OCI-LY1 (cell line): Measurements from ENCODE around the gene PASD1.
"Not testable (repeated sequence)": the region's sequence is repeated elsewhere in the genome, so short reads cannot be mapped to it uniquely, and the experiment has no call there.

Source experiments
- H2AFZ ChIP-seq: fragments of 200-600 bp; sonication (generic), shearing (Covaris generic); 2 replicates; pipeline ENCODE4 v1.6.0; 2014; ENCODE audit warnings: antibody characterized with exemption, mild to moderate bottlenecking, low read length
- H3F3A ChIP-seq: fragments of 200-600 bp; sonication (generic), shearing (Covaris generic); 2 replicates; pipeline ENCODE4 v1.6.0; 2014; ENCODE audit warnings: mild to moderate bottlenecking, antibody characterized with exemption, low read length, moderate library complexity; ENCODE audit not compliant: insufficient read depth
- H3K27ac ChIP-seq: fragments of 200-600 bp; sonication (generic); 2 replicates; pipeline ENCODE4 v1.5.1; 2014; ENCODE audit warnings: low read length, mixed run types, mild to moderate bottlenecking, low read depth; ENCODE audit not compliant: poor library complexity, severe bottlenecking
- H3K27me3 ChIP-seq: fragments of 200-600 bp; sonication (generic); 2 replicates; pipeline ENCODE4 v1.6.0; 2014; ENCODE audit warnings: antibody characterized with exemption, mild to moderate bottlenecking, low read length, moderate library complexity; ENCODE audit not compliant: insufficient read depth
- H3K36me3 ChIP-seq: fragments of 200-600 bp; sonication (generic); 2 replicates; pipeline ENCODE4 v1.6.1; 2014; ENCODE audit warnings: mild to moderate bottlenecking, antibody characterized with exemption, low read length, moderate library complexity, mixed read lengths; ENCODE audit not compliant: insufficient read depth
- H3K4me1 ChIP-seq: fragments of 200-600 bp; sonication (generic); 2 replicates; pipeline ENCODE4 v1.5.1; 2014; ENCODE audit warnings: mild to moderate bottlenecking, low read length, moderate library complexity; ENCODE audit not compliant: insufficient read depth, severe bottlenecking
- H3K4me2 ChIP-seq: fragments of 200-600 bp; sonication (generic), shearing (Covaris generic); 2 replicates; pipeline ENCODE4 v1.6.1; 2014; ENCODE audit warnings: low read length
- H3K4me3 ChIP-seq: fragments of 200-600 bp; sonication (generic); 2 replicates; pipeline ENCODE4 v1.5.1; 2014; ENCODE audit warnings: low read length, low read depth, mild to moderate bottlenecking, mixed read lengths; ENCODE audit not compliant: poor library complexity, severe bottlenecking
- H3K79me2 ChIP-seq: fragments of 200-600 bp; shearing (Covaris generic); 2 replicates; pipeline ENCODE4 v1.6.1; 2016; ENCODE audit warnings: mixed run types, low read length, mixed read lengths; ENCODE audit not compliant: insufficient read depth
- H3K9ac ChIP-seq: fragments of 200-600 bp; sonication (generic), shearing (Covaris generic); 2 replicates; pipeline ENCODE4 v1.6.1; 2014; ENCODE audit warnings: mild to moderate bottlenecking, low read length, mixed read lengths
- H3K9me2 ChIP-seq: fragments of 200-600 bp; sonication (generic), shearing (Covaris generic); 2 replicates; pipeline ENCODE4 v1.6.1; 2014; ENCODE audit warnings: low read depth, mild to moderate bottlenecking, low read length, mixed read lengths
- H3K9me3 ChIP-seq: fragments of 200-600 bp; shearing (Covaris generic); 2 replicates; pipeline ENCODE4 v1.6.1; 2014; ENCODE audit warnings: low read length, mixed read lengths
- H4K20me1 ChIP-seq: fragments of 200-600 bp; sonication (generic), shearing (Covaris generic); 2 replicates; pipeline ENCODE4 v1.6.0; 2016; ENCODE audit warnings: mild to moderate bottlenecking, low read length; ENCODE audit not compliant: insufficient read depth
- CTCF ChIP-seq: fragments of 200-600 bp; sonication (generic), shearing (Covaris generic); IDR thresholded peaks from 2 replicates; pipeline ENCODE4 v1.5.1; 2017; ENCODE audit warnings: mild to moderate bottlenecking, antibody characterized with exemption, low read length, moderate library complexity, mixed read lengths
- EZH2 ChIP-seq: fragments of 200-600 bp; sonication (generic), shearing (Covaris generic); IDR thresholded peaks from 2 replicates; pipeline ENCODE4 v1.8.0; 2017; ENCODE audit warnings: borderline replicate concordance, mixed run types, mild to moderate bottlenecking, antibody characterized with exemption, low read length, moderate library complexity, mixed read lengths

PASD1 gene

GRCh38 chrX:151570561-151570960 is 7.1 kb downstream of the PASD1 start:
- Histone ChIP-seq H3K36me3 (no peaks in the 10 kb centered on the region), H3K4me3 (no peak overlapping the region), H3K27me3 (no peaks in the 10 kb centered on the region), H3K4me2 (no peak overlapping the region), H4K20me1 (no peaks in the 10 kb centered on the region), H3F3A (no peaks in the 10 kb centered on the region), H3K9me3 (no peaks in the 10 kb centered on the region), H3K9ac (no peak overlapping the region), H3K9me2 (no peaks in the 10 kb centered on the region), H3K27ac (no peak overlapping the region), H2AFZ (no peak overlapping the region), H3K79me2 (no peaks in the 10 kb centered on the region), H3K4me1 (no peaks in the 10 kb centered on the region)
- TF ChIP-seq CTCF (no peak), EZH2 (no peak)

GRCh38 chrX:151593384-151593783 is 29.9 kb downstream of the PASD1 start:
- H3K9me2 ChIP-seq, H2AFZ ChIP-seq, H3K79me2 ChIP-seq, H3K4me3 ChIP-seq, H3F3A ChIP-seq, H4K20me1 ChIP-seq, H3K27ac ChIP-seq, H3K4me1 ChIP-seq, H3K4me2 ChIP-seq, H3K9ac ChIP-seq, H3K9me3 ChIP-seq, H3K36me3 ChIP-seq, H3K27me3 ChIP-seq: not testable (repeated sequence)

- Histone ChIP-seq H3K79me2 (no peaks in the 10 kb centered on the region), H3K4me2 (no peak overlapping the region), H2AFZ (no peak overlapping the region), H3K9me2 (no peaks in the 10 kb centered on the region), H3F3A (no peaks in the 10 kb centered on the region), H3K9me3 (no peaks in the 10 kb centered on the region), H3K27me3 (no peaks in the 10 kb centered on the region), H4K20me1 (no peaks in the 10 kb centered on the region), H3K36me3 (no peaks in the 10 kb centered on the region), H3K4me1 (no peaks in the 10 kb centered on the region), H3K4me3 (no peak overlapping the region), H3K9ac (no peak overlapping the region), H3K27ac (no peak overlapping the region)
- TF ChIP-seq EZH2, result no peak
- TF ChIP-seq CTCF, result no peak
Observed at GRCh38 chrX:151596282-151596681, 32.8 kb downstream of the PASD1 start.

GRCh38 chrX:151604931-151605330 is 41.5 kb downstream of the PASD1 start:
- Histone ChIP-seq H3K9me2 (no peaks in the 10 kb centered on the region), H4K20me1 (no peaks in the 10 kb centered on the region), H3K9ac (no peak overlapping the region), H3K79me2 (no peaks in the 10 kb centered on the region), H3K36me3 (no peaks in the 10 kb centered on the region), H2AFZ (no peak overlapping the region), H3K4me1 (no peaks in the 10 kb centered on the region), H3K27me3 (no peaks in the 10 kb centered on the region), H3K27ac (no peak overlapping the region), H3F3A (no peaks in the 10 kb centered on the region), H3K4me3 (no peak overlapping the region), H3K9me3 (no peaks in the 10 kb centered on the region), H3K4me2 (no peak overlapping the region)
- TF ChIP-seq EZH2 (no peak), CTCF (no peak)
